ENCODE data around the gene PCK2.

- TF ChIP-seq POLR2A (IDR thresholded peaks at IDR 0.05) (no peak), CTCF (IDR thresholded peaks at IDR 0.05) (no peak), EP300 (IDR thresholded peaks at IDR 0.05; ENCODE audit: low read depth) (no peak), POLR2AphosphoS5 (IDR thresholded peaks at IDR 0.05) (no peak)
Observed at GRCh38 chr14:24074625-24075484, 19.3 kb upstream of the PCK2 start.

Measured in transverse colon (tissue), 4 donors.